Glutamatergic neuron (in vitro differentiated cells): ENCODE results near the gene EID3. TPM values are rescaled to one million over a fixed set of nuclear protein-coding genes. Genes with fewer than 3 reads are reported as not detected.

Source experiments
- DNase-seq: peaks from one replicate; pipeline ENCODE4 v3.0.0; 2022
- H3K27ac Mint-ChIP-seq: one replicate; pipeline ENCODE4 v1.8.0; 2020; ENCODE audit warnings: mild to moderate bottlenecking, mixed read lengths, inconsistent platforms; ENCODE audit not compliant: unreplicated experiment
- H3K27me3 Mint-ChIP-seq: one replicate; pipeline ENCODE4 v1.8.0; 2020; ENCODE audit warnings: mild to moderate bottlenecking, moderate library complexity, mixed read lengths, inconsistent platforms; ENCODE audit not compliant: unreplicated experiment
- H3K36me3 Mint-ChIP-seq: one replicate; pipeline ENCODE4 v1.8.0; 2020; ENCODE audit warnings: mild to moderate bottlenecking, mixed read lengths, inconsistent platforms; ENCODE audit not compliant: unreplicated experiment
- H3K4me1 Mint-ChIP-seq: one replicate; pipeline ENCODE4 v1.8.0; 2020; ENCODE audit warnings: mild to moderate bottlenecking, low read depth, mixed read lengths, inconsistent platforms; ENCODE audit not compliant: unreplicated experiment
- H3K4me3 Mint-ChIP-seq: one replicate; pipeline ENCODE4 v1.8.0; 2020; ENCODE audit warnings: mild to moderate bottlenecking, mixed read lengths, inconsistent platforms; ENCODE audit not compliant: unreplicated experiment
- H3K9me3 Mint-ChIP-seq: one replicate; pipeline ENCODE4 v1.8.0; 2020; ENCODE audit warnings: mild to moderate bottlenecking, moderate library complexity, mixed read lengths, inconsistent platforms; ENCODE audit not compliant: unreplicated experiment
- total RNA-seq: library from RNA; stranded (reverse); fragmentation: NEBNext Ultra II Directional; extraction: Animal tissue kit (Norgen Biotek cat#: 25700); gene quantifications from one replicate; pipeline ENCODE4 v1.2.1, GENCODE V29; 2021; ENCODE audit not compliant: unreplicated experiment
- TF ChIP-seq, protein P1 (sequence below): fragments of 200-600 bp; sonication (generic); IDR thresholded peaks from one replicate; pipeline ENCODE4 v1.5.0; 2021; ENCODE audit not compliant: partially characterized antibody, unreplicated experiment

Gene EID3
- total RNA-seq, 1 donor from 2014 or later: 3.7 TPM

DNA sequence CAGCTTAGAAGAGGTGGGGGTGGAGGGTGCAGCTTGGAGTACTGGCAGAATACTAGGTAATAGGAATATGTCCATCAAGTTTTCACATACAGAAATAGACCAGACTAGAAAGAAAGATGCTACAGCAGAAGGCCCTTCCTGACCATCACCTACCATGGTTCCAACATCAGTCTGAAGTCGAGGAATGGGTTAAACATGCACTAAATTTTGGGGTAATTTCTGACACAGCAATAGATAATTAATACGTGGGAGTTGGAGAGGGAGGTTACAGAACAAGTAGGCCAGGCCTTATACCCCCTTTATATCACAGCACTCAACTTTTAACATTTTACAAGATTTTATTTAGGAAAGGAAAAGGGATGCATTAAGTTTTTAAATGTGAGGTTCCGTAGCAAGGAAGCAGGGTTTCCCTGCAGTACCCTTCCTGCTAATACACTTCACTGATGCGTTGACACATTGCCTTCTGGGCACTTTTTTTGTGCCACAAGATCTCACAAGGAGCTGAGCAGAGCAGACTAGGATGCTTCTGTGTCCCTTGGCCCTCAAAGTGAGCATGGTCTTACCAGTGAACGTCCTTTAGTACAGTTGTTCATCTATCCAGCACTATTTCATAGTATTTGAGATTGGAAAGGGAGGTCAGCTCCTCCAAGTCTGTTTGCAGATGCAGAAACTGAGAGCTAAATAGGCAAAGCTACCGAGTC is 50.8 kb downstream of the EID3 start:
- DNase-seq: no peak
- TF ChIP-seq, protein P1, sequence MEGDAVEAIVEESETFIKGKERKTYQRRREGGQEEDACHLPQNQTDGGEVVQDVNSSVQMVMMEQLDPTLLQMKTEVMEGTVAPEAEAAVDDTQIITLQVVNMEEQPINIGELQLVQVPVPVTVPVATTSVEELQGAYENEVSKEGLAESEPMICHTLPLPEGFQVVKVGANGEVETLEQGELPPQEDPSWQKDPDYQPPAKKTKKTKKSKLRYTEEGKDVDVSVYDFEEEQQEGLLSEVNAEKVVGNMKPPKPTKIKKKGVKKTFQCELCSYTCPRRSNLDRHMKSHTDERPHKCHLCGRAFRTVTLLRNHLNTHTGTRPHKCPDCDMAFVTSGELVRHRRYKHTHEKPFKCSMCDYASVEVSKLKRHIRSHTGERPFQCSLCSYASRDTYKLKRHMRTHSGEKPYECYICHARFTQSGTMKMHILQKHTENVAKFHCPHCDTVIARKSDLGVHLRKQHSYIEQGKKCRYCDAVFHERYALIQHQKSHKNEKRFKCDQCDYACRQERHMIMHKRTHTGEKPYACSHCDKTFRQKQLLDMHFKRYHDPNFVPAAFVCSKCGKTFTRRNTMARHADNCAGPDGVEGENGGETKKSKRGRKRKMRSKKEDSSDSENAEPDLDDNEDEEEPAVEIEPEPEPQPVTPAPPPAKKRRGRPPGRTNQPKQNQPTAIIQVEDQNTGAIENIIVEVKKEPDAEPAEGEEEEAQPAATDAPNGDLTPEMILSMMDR: no peak
- Mint-ChIP-seq H3K27me3 (peaks cover 7% of the 10 kb centered on the region), H3K4me1 (no peaks in the 10 kb centered on the region), H3K27ac (no peak overlapping the region), H3K36me3 (peaks cover 15% of the 10 kb centered on the region), H3K4me3 (no peak overlapping the region), H3K9me3 (peaks cover 2% of the 10 kb centered on the region)

Other genes with a start within 250 kb of the EID3 start
- 25.1 TPM for gene HCFC2, start 239.2 kb upstream of the EID3 start, total RNA-seq
- 17.1 TPM for gene NFYB, start 165.5 kb upstream of the EID3 start, total RNA-seq
- gene TXNRD1, start 88.0 kb upstream of the EID3 start, total RNA-seq: 81.1 TPM
- gene CHST11, start 153.2 kb downstream of the EID3 start, total RNA-seq: 11.5 TPM